GM19463 (cell line): Measurements from ENCODE around the gene CDKAL1.
"Not testable (repeated sequence)": the region's sequence is repeated elsewhere in the genome, so short reads cannot be mapped to it uniquely, and the experiment has no call there.

Experiments used
- ATAC-seq: cut with Tn5 transposase; IDR thresholded peaks from one replicate; pipeline ENCODE4 v1.9.1; 2021; ENCODE audit warnings: mild to moderate bottlenecking, moderate library complexity; ENCODE audit not compliant: unreplicated experiment

CDKAL1 gene

GRCh38 chr6:20732362-20732761 is 198.1 kb downstream of the CDKAL1 start:
- not testable (repeated sequence) for ATAC-seq

- ATAC-seq, result no peak
Measured at GRCh38 chr6:20732896-20733295, 198.6 kb downstream of the CDKAL1 start.

- ATAC-seq, result no peak
Measured at GRCh38 chr6:20737912-20738311, 203.7 kb downstream of the CDKAL1 start.

- no peak for ATAC-seq
Measured at GRCh38 chr6:20740088-20740487, 205.8 kb downstream of the CDKAL1 start.

DNA sequence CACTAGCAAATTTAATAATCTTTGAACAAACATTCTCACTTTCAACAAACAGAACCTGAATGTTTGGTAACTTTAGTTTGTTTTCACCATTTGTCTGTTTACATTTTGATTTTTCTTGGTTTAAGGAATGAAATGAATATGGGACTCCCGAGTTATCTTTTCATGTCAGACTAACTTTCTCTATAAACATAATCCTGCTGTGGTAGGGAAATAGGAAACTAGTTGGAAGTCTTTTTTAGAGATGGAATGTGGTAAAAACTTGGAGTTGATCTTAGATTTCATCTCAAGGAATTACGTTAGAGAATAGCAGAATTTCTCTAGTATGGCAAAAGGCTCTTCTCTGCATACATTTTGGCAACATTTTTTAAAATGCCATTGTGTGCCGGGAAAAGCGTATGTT is 206.5 kb downstream of the CDKAL1 start:
- no peak for ATAC-seq

- ATAC-seq, result no peak
Measured at GRCh38 chr6:20741490-20741889, 207.2 kb downstream of the CDKAL1 start.

GRCh38 chr6:20744911-20745557 is 210.8 kb downstream of the CDKAL1 start:
- ATAC-seq, result no peak

DNA sequence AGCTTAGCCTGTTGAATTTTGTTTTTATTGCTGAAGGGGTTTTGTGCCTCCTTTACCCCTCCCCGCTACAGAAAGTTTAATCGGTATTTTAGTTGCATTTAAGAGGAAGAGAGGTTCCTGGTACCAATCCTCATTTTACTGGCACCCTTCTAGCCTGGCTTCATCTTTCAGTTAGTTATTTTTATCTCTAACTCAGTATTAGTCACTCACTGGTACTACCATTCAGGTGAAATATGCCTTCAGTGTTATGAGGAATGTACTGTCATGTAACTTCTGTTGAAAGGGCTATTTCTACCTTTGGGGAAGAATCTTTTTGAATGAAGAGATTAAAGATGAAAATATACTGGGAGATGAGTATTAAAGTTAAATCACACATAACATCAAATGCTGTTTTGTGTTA is 211.8 kb downstream of the CDKAL1 start:
- ATAC-seq, result no peak

GRCh38 chr6:20746805-20747558 is 212.7 kb downstream of the CDKAL1 start:
- ATAC-seq, result no peak

DNA sequence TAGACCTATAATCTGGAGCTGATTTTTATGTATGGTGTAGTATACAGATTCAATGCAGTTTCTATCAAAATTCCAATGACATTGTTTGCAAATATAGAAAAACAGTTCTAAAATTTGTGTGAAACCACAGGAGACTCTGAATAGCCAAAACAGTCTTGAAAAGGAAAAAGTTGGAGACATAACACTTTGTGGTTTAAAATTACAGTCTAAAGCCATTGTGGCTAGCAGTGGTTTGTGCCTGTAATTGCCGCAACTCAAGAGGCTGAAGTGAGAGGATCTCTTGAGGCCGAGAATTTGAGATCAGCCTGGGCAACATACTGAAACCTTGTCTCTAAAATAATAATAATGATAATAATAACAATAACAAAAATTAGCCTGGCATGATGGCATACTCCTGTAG is 213.7 kb downstream of the CDKAL1 start:
- no peak for ATAC-seq

DNA sequence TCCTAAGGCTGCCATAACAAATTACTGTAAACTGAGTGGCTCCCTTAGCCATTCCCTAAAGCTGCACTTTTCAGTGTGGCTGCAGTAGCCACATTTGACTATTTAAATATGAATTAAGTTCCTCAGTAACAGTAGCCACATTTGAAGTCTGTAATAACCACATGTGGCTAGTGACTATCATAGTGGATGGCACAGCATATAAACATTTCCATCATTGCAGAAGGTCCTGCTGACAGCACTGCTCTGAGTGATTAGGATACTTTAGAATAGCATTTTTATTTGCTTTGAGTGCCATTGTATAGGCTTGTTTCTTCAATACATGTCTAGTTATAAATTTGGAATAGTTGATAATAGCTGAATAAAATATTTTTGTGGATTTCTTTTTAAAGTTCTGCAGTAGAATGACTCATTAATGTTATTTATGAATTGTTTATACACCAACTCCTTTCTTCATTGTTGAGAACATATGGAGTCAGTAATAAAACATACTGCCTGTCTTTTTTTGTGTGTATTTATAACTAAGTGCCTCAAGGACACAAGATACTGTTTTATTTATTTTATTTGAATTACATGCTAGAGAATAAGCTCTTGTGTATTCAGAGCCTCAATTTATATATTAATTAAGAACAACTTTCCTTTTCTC is 217.2 kb downstream of the CDKAL1 start:
- ATAC-seq, result no peak

DNA sequence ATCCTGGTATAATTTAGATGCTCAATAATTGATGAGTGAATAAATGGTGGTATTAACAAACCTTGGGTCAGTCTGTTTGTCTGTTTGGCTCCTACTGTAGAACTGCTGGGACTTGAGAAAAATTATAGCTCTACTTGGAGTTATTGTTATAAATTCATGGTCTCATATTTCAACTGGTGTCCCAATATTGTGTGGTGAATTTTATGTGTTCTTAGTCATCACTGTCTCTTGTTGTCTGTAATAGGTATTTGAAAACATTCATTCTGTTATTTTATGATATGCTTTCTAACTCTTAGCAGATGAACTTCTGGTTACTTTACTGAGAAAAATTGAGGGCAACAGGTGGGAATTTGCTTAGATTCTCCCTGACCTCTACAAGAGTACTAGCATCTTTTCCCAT is 221.4 kb downstream of the CDKAL1 start:
- no peak for ATAC-seq

GRCh38 chr6:20756584-20757147 is 222.4 kb downstream of the CDKAL1 start:
- ATAC-seq, result not testable (repeated sequence)

- ATAC-seq, result no peak
Measured at GRCh38 chr6:20757761-20758160, 223.5 kb downstream of the CDKAL1 start.

DNA sequence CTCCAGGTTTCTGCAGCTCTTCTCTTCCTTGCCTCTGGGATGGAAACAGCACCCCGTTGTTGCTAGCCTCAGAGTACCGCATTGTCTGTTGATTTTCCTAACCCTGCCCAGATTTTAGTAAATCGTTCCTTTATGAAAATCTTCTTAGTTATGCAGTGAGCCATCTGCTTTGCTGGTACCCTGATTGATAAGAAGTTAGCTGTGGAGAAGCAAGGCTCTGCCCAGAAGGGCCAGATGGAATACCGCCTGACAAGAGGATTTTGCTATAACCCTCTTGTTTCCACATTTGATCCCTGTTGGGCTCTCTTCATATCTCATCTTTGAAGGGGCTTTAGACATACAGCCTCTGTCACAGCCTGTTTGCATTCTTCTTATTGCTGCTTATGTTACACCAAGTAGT is 229.0 kb downstream of the CDKAL1 start:
- ATAC-seq, result no peak

DNA sequence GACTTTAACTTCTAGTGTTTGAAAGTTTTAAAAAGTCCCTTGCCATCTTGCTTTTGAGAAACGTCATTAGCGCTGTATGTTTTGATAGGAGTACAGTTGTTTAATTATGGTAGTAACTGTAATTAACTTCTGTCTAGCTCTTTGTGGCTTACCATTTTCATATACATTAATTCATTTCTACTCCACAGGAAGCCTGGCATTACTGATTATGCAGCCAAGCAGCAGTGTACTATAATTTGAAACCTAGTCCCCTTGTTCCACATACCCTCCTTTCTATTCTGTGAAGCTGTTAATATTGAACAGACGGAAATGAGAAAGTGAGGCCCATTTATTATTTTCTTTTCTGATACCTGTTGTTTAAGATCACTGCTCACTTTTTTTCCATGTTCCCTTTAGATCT is 235.4 kb downstream of the CDKAL1 start:
- ATAC-seq, result no peak

DNA sequence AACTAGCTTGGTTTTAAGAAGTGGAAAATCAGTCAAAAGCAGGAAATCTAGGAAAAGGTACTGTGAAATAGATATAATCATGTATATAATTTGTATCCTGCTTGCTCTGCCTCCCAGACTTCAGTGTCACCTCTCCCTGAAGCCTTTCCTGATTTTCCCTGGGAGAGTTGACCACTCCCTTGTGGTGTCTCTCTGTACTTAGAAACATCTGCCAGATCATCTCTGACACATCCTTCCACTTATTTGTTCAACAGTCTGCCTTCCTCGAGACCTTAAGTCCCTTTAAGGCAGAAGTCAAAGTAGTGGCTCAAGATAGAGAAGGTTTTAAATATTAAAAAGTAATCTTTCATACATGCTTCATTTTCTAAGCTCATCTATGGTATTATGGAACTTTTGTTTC is 236.5 kb downstream of the CDKAL1 start:
- ATAC-seq, result no peak

DNA sequence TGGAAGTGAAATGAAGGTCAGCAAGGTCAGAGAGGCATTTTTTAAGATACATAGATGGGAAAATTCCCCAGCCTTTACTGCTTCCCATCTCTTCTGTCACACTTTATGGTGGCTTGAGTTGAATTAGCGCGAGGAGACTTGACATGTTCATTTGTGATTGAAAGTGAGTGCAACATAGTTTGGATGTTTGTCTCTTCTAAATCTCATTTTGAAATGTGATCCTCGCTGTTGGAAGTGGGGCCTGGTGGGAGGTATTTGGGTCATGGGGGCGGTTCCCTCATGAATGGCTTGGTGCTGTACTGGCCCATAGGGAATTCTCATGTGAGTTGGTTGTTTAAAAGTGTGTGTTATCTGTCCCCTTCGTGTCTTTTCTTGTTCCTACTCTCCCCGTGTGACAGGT is 237.2 kb downstream of the CDKAL1 start:
- no peak for ATAC-seq

DNA sequence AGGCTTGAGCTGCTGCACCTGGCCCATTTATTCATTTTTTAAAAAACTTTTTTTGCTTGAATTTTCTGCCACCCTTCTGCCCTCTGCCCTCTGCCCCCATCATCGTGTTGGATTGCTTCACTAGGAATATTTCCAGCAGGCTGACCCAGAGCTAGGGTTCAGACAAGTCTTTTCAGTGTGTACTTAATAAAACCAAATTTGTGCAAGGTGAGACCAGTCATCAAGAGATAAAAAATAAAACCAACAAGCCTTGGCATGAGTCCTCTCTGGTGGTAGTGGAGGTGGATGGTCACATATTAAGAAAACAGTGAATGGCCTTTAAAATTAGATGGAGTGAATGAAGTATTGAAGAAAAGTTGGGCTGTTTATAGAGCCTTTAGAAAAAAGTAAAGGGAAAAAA is 239.6 kb downstream of the CDKAL1 start:
- no peak for ATAC-seq

DNA sequence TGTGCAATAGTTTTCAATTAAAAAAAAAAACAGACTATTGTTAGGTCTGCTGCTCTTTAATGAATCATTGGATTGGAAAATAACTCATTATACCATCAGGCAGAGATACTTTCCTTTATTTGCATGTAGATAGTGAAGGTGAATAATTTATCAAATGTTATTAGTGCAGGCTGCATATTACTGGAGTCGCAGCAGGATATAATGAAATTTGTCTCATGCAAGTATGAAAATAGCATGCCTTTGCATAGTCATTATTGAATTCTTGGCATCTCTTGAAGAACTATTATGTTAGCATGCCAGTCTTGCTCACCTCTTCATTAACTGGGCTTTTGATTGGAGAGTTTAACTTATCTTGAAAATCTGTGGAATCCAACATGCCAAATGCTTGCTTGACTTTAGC is 241.7 kb downstream of the CDKAL1 start:
- ATAC-seq, result no peak

DNA sequence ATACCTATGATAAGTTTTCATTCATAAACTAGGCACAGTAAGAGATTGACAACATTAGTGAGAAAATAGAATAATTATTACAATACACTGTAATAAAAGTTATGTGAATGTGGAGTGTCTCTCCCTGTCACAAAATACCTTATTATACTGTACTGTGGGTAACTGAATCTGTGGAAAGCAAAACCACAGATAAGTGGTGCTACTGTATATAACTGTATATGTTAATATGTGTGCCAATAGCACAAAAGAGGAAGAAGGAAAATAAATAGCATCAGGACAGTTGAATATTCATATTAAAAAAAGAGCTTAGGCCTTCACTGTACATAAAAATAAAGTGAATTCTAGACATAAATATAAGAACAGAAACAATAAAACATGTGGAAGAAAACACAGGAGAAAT is 243.5 kb downstream of the CDKAL1 start:
- no peak for ATAC-seq

- no peak for ATAC-seq
Measured at GRCh38 chr6:20778459-20778858, 244.2 kb downstream of the CDKAL1 start.
